Measurements from ENCODE around the gene RASGRF1. TPM values are rescaled to one million over a fixed set of nuclear protein-coding genes. Genes with fewer than 3 reads are reported as not detected.
A peak's percentile ranks its signal among the peaks of the same experiment; 100 is the strongest.

The RASGRF1 gene
- total and polyA plus RNA-seq, 2 experiments from 2014 or later: 0.05 to 0.24 TPM

DNA sequence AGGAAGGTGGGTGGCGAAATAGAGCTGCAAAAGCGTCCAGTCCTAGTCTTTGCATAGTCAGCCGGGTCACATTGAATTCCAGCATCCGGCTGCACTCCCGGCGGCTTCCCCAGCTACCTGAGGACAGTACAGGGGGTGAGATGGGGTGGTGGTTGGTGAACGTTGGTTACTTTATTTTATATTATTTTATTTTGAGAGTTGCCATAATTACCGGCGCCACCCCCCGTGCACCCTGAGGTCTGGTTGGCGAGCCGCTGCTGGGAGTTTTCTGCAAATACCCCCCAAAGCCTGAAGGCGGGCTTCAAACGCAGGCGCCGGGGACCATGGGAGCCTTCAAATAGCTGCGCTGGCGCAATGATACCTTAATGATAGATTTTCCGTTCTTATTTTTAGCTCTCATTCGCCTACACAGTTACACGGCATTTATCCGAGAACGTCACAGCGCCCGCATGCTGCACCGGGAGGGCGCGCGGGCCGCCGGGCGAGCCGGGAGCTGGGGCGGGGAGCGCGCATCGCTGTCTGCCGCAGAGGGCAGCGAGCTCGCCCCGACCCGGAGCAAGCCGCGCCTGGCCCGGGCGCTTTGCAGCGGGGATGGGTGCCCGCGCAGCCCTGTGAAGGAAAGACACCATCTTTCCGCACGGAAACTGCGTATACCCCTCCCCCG lies 756 bp upstream of the RASGRF1 start:
- Mint-ChIP-seq H3K36me3 (ENCODE audit: low read depth) (no peaks in the 10 kb centered on the region), H3K27me3 (ENCODE audit: insufficient read depth, low read depth, poor library complexity) (peaks cover 77% of the 10 kb centered on the region), H3K9me3 (no peaks in the 10 kb centered on the region; the same call in 2 of the 3 replicates), H3K4me3 (peak overlapping the region; percentile 81), H3K27ac (no peak overlapping the region), H3K4me1 (peaks cover 9% of the 10 kb centered on the region)
- Histone ChIP-seq H2AFZ (peak overlapping the region; percentile 99), H4K20me1 (replicated peaks; ENCODE audit: insufficient read depth) (peaks cover 7% of the 10 kb centered on the region; the same call in 1 of the 2 replicates), H3K4me3 (peak overlapping the region; percentile 79), H3K4me2 (peak overlapping the region; percentile 94), H3K79me2 (replicated peaks; ENCODE audit: insufficient read depth) (no peaks in the 10 kb centered on the region), H3K36me3 (ENCODE audit: insufficient read depth) (no peaks in the 10 kb centered on the region), H3F3A (replicated peaks; ENCODE audit: low read depth) (no peaks in the 10 kb centered on the region), H3K27ac (ENCODE audit: low read depth) (no peak overlapping the region), H3K4me1 (ENCODE audit: insufficient read depth) (no peaks in the 10 kb centered on the region), H3K9me2 (ENCODE audit: insufficient read depth) (no peaks in the 10 kb centered on the region), H3K27me3 (ENCODE audit: insufficient read depth) (peaks cover 87% of the 10 kb centered on the region)
- peak; percentile 38 for ATAC-seq
- no peak for TF ChIP-seq NANOG (IDR thresholded peaks at IDR 0.05; ENCODE audit: borderline replicate concordance)
- no peak for TF ChIP-seq EZH2phosphoT487 (IDR thresholded peaks at IDR 0.05; ENCODE audit: unreplicated experiment)
- TF ChIP-seq POLR2AphosphoS5 (IDR thresholded peaks at IDR 0.05; ENCODE audit: low read depth): no peak
- peak; percentile 93 for TF ChIP-seq EZH2 (IDR thresholded peaks at IDR 0.05; ENCODE audit: low read depth, unreplicated experiment)
- DNase-seq (ENCODE audit: low spot score): peak; percentile 66

DNA sequence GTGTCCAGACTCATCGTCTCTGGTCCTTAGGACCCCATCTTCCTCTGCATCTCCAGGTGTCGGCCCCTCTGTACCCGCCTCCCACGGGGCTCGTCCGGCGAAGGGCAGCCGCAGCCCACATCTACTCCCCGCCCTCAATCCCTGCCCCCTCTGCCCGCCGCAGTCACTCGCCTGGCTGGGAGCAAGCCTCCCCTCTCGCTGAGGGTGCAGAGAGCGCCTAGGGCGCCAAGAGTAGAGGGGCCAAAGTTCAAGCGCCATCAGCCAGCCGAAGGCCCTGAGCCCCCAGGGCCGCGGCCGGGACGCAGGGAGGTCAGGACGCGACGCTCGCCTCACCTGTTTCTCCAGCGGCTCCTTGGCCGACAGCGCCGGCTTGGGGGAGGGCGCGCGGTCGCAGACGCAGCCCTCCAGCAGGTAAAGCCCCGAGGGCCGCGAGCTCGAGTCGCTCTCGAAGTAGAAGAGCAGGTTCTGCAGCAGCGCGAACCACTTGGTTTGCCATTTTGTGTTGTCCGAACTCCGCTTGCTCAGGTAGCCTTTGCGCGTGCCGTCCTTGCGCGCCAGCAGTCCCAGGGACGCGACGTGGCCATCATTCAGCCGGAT lies 592 bp downstream of the RASGRF1 start:
- H3K4me1 Mint-ChIP-seq: peaks cover 9% of the 10 kb centered on the region
- Histone ChIP-seq H3K9me2 (ENCODE audit: insufficient read depth) (no peaks in the 10 kb centered on the region), H3K79me2 (replicated peaks; ENCODE audit: insufficient read depth) (no peaks in the 10 kb centered on the region), H3K27ac (ENCODE audit: low read depth) (no peak overlapping the region), H3F3A (replicated peaks; ENCODE audit: low read depth) (no peaks in the 10 kb centered on the region), H3K4me3 (peak overlapping the region; percentile 79), H3K27me3 (ENCODE audit: insufficient read depth) (peaks cover 94% of the 10 kb centered on the region), H3K36me3 (ENCODE audit: insufficient read depth) (no peaks in the 10 kb centered on the region), H4K20me1 (replicated peaks; ENCODE audit: insufficient read depth) (peaks cover 7% of the 10 kb centered on the region; the same call in 1 of the 2 replicates), H3K4me2 (peak overlapping the region; percentile 94), H3K4me1 (ENCODE audit: insufficient read depth) (no peaks in the 10 kb centered on the region), H2AFZ (peak overlapping the region; percentile 99)
- DNase-seq (ENCODE audit: low spot score) (peak; percentile 58), ATAC-seq (peak; percentile 46)
- peaks cover 74% of the 10 kb centered on the region for H3K27me3 Mint-ChIP-seq (ENCODE audit: insufficient read depth, low read depth, poor library complexity)
- no peak overlapping the region for H3K27ac Mint-ChIP-seq
- no peaks in the 10 kb centered on the region; the same call in 2 of the 3 replicates for H3K9me3 Mint-ChIP-seq
- no peaks in the 10 kb centered on the region for H3K36me3 Mint-ChIP-seq (ENCODE audit: low read depth)
- no peak for TF ChIP-seq CREB1 (CRISPR knock-in tag; IDR thresholded peaks at IDR 0.05; ENCODE audit: low read depth)
- peak; percentile 80 for TF ChIP-seq EZH2 (IDR thresholded peaks at IDR 0.05; ENCODE audit: low read depth, unreplicated experiment)
- peak overlapping the region; percentile 81 for H3K4me3 Mint-ChIP-seq

DNA sequence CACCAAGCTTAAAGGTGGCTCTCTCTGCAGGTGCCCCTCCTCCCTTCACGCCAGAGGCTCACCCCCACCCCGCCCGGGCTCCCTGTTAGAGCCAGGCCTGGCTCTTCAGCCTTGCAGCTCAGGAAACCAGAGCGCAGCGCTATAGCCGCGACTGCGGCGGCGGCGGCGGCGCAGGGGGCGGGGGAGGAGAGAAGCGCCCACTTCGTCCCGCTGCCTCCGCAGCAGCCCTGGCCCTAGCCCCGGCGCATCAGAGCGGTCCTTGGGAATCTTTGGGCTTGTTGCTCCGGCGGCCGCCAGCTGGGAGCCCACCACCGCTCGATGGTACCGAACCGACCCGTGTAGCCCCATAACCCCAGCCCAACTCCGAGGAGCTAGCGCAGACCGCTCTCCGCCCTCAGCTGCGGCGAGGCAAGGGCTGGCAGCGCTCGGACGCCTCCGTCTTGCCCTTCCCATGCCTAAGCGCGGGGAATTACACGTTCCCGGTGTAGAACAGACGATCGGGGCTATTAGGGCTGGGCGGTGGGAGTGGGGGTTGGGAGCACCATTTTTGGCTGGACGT lies 1.2 kb downstream of the RASGRF1 start:
- Histone ChIP-seq H3K4me3 (peak overlapping the region; percentile 79), H3K9me2 (ENCODE audit: insufficient read depth) (no peaks in the 10 kb centered on the region), H3F3A (replicated peaks; ENCODE audit: low read depth) (no peaks in the 10 kb centered on the region), H3K27ac (ENCODE audit: low read depth) (no peak overlapping the region), H3K36me3 (ENCODE audit: insufficient read depth) (no peaks in the 10 kb centered on the region), H3K79me2 (replicated peaks; ENCODE audit: insufficient read depth) (no peaks in the 10 kb centered on the region), H3K4me2 (peak overlapping the region; percentile 94), H3K27me3 (ENCODE audit: insufficient read depth) (peaks cover 96% of the 10 kb centered on the region), H3K4me1 (ENCODE audit: insufficient read depth) (no peaks in the 10 kb centered on the region), H4K20me1 (replicated peaks; ENCODE audit: insufficient read depth) (peaks cover 7% of the 10 kb centered on the region; the same call in 1 of the 2 replicates), H2AFZ (peak overlapping the region; percentile 99)
- H3K9me3 Mint-ChIP-seq: no peaks in the 10 kb centered on the region; the same call in 2 of the 3 replicates
- peak; percentile 74 for ATAC-seq
- H3K27ac Mint-ChIP-seq: no peak overlapping the region
- H3K36me3 Mint-ChIP-seq (ENCODE audit: low read depth): no peaks in the 10 kb centered on the region
- DNase-seq (ENCODE audit: low spot score): peak; percentile 77
- H3K27me3 Mint-ChIP-seq (ENCODE audit: insufficient read depth, low read depth, poor library complexity): peaks cover 73% of the 10 kb centered on the region
- peak overlapping the region; percentile 81 for H3K4me3 Mint-ChIP-seq
- peaks cover 6% of the 10 kb centered on the region for H3K4me1 Mint-ChIP-seq
- TF ChIP-seq ZNF331 (CRISPR knock-in tag; IDR thresholded peaks at IDR 0.05; ENCODE audit: low read depth): no peak
- no peak for TF ChIP-seq EZH2 (IDR thresholded peaks at IDR 0.05; ENCODE audit: low read depth, unreplicated experiment)
- TF ChIP-seq ZNF462 (CRISPR knock-in tag; IDR thresholded peaks at IDR 0.05): no peak
- TF ChIP-seq NANOG (IDR thresholded peaks at IDR 0.05; ENCODE audit: borderline replicate concordance): no peak
- TF ChIP-seq CREB1 (CRISPR knock-in tag; IDR thresholded peaks at IDR 0.05; ENCODE audit: low read depth): no peak
- no peak for TF ChIP-seq JUNB (IDR thresholded peaks at IDR 0.05; ENCODE audit: unreplicated experiment)

Data from GM23338 (cell line).